Sigmoid colon (tissue), 3 donors: ENCODE data around the gene MARCHF9.

ENCODE experiments used
- CTCF ChIP-seq, 4 experiments: fragments of 450-650 bp in 3 of 4; fragments of 200-600 bp in 1 of 4; IDR thresholded peaks; one replicate each; pipeline ENCODE4 v1.5.1; 2016 to 2019; ENCODE audit warnings: antibody characterized with exemption in 4 of 4, mild to moderate bottlenecking in 3 of 4, moderate library complexity in 2 of 4
- POLR2A ChIP-seq, 2 donors: fragments of 450-650 bp; IDR thresholded peaks; one replicate each; pipeline ENCODE4 v1.6.1; 2016; ENCODE audit warnings: antibody characterized with exemption in 2 of 2, mild to moderate bottlenecking in 2 of 2, moderate library complexity in 2 of 2

GRCh38 chr12:57802607-57803006, 47.7 kb downstream of the MARCHF9 start:
- TF ChIP-seq CTCF (IDR thresholded peaks at IDR 0.05) (no peak), POLR2A (IDR thresholded peaks at IDR 0.05) (no peak)
